ENCODE results near the gene NRDC. TPM values are rescaled to one million over a fixed set of nuclear protein-coding genes. Genes with fewer than 3 reads are reported as not detected.

NRDC gene
- total RNA-seq, 4 donors from 2014 or later, result 35.1 to 83.7 (median 64.1) TPM

DNA sequence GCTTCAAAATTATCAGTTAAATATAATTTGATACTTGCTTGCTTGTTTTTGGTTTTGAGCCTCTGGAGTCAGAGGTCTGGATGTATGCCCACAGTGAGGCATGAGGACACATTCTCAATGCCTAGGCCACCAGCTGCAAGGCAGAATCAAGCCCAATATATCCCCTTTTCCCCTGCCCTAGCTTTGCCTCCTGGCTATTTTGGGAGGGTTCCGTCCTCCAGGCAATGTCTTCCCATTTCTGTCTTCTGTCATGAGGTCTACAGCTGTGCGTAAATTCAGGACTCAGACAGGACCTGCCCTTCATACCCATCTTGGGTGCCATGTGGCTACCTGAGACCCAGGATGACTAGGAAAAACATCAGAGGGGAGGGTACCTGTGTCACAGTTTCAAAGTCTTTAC, 19.2 kb downstream of the NRDC start:
- Histone ChIP-seq H3K27me3 (no peaks in the 10 kb centered on the region), H3K27ac (no peak overlapping the region), H3K9me3 (no peaks in the 10 kb centered on the region), H3K36me3 (peaks cover 0 to 19% (median 0%) of the 10 kb centered on the region in 3 donors), H3K4me1 (peaks cover 0 to 7% (median 0%) of the 10 kb centered on the region in 3 donors), H3K4me3 (no peak overlapping the region)
- no peak for TF ChIP-seq POLR2A (IDR thresholded peaks at IDR 0.05)
- TF ChIP-seq, protein P1, sequence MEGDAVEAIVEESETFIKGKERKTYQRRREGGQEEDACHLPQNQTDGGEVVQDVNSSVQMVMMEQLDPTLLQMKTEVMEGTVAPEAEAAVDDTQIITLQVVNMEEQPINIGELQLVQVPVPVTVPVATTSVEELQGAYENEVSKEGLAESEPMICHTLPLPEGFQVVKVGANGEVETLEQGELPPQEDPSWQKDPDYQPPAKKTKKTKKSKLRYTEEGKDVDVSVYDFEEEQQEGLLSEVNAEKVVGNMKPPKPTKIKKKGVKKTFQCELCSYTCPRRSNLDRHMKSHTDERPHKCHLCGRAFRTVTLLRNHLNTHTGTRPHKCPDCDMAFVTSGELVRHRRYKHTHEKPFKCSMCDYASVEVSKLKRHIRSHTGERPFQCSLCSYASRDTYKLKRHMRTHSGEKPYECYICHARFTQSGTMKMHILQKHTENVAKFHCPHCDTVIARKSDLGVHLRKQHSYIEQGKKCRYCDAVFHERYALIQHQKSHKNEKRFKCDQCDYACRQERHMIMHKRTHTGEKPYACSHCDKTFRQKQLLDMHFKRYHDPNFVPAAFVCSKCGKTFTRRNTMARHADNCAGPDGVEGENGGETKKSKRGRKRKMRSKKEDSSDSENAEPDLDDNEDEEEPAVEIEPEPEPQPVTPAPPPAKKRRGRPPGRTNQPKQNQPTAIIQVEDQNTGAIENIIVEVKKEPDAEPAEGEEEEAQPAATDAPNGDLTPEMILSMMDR (IDR thresholded peaks at IDR 0.05), result no peak
- 95 to 97% methylated on average over 2 of the region's 2 CpGs for WGBS, 2 donors
- intact Hi-C loops (cut with DNase I), result no loop called here
- DNase-seq, result no peak

DNA sequence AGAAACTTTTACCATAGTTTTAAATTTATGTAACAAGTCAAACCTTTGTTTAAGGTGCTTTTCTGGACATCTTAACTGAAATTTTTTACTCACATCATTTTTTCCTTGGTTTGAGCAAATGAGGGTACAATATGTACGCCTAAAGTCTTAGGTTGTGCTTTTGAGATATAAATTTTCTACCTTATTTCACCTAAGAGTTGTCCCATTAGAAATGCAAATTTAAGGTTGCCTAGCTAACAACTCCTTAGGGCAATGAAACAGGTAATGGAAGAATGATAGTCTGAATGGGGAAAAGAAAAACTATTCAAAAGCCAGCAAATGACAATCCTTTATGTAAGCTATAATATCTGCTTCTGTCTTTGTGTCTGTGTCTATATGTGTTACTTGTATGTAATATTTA, 19.6 kb downstream of the NRDC start:
- no peak for TF ChIP-seq POLR2A (IDR thresholded peaks at IDR 0.05)
- TF ChIP-seq, protein P1 (IDR thresholded peaks at IDR 0.05), result no peak
- no peak for DNase-seq
- Histone ChIP-seq H3K36me3 (peaks cover 0 to 23% (median 0%) of the 10 kb centered on the region in 3 donors), H3K27ac (no peak overlapping the region), H3K27me3 (no peaks in the 10 kb centered on the region), H3K4me1 (peaks cover 0 to 7% (median 0%) of the 10 kb centered on the region in 3 donors), H3K4me3 (no peak overlapping the region), H3K9me3 (no peaks in the 10 kb centered on the region)
- intact Hi-C loops (cut with DNase I), result no loop called here
- WGBS, 2 donors, result 80 to 88% methylated on average over 1 of the region's 1 CpG

DNA sequence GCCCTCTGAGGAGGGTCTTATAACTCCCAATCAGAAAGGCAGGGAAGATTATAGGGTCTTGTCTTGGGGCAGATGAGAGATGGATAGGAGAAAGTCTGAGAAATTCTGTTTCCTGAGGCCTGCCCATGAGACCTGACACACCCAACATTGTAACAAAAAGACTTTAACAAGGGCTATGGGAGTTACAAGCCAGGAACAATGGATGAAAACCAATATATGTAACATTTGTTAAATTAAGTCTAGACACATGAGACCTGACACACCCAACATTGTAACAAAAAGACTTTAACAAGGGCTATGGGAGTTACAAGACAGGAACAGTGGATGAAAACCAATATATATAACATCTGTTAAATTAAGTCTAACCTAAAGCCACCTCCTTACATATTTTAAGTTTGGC, 21.8 kb downstream of the NRDC start:
- Histone ChIP-seq H3K4me1 (peaks cover 0 to 7% (median 0%) of the 10 kb centered on the region in 3 donors), H3K4me3 (no peak overlapping the region), H3K27me3 (no peaks in the 10 kb centered on the region), H3K27ac (no peak overlapping the region), H3K36me3 (peaks cover 0 to 20% (median 0%) of the 10 kb centered on the region in 3 donors), H3K9me3 (no peaks in the 10 kb centered on the region)
- TF ChIP-seq, protein P1 (IDR thresholded peaks at IDR 0.05), result no peak
- no peak for TF ChIP-seq POLR2A (IDR thresholded peaks at IDR 0.05)
- intact Hi-C loops (cut with DNase I), result no loop called here
- no peak for DNase-seq

GRCh38 chr1:51855624-51856023, 22.9 kb downstream of the NRDC start:
- 95 to 98% methylated on average over 3 of the region's 3 CpGs for WGBS, 2 donors
- intact Hi-C loops (cut with DNase I), result no loop called here
- Histone ChIP-seq H3K9me3 (no peaks in the 10 kb centered on the region), H3K4me3 (no peak overlapping the region), H3K4me1 (peaks cover 0 to 7% (median 0%) of the 10 kb centered on the region in 3 donors), H3K36me3 (peaks cover 0 to 20% (median 0%) of the 10 kb centered on the region in 3 donors), H3K27ac (no peak overlapping the region), H3K27me3 (no peaks in the 10 kb centered on the region)
- DNase-seq, result no peak
- TF ChIP-seq, protein P1 (IDR thresholded peaks at IDR 0.05), result no peak
- no peak for TF ChIP-seq POLR2A (IDR thresholded peaks at IDR 0.05)

DNA sequence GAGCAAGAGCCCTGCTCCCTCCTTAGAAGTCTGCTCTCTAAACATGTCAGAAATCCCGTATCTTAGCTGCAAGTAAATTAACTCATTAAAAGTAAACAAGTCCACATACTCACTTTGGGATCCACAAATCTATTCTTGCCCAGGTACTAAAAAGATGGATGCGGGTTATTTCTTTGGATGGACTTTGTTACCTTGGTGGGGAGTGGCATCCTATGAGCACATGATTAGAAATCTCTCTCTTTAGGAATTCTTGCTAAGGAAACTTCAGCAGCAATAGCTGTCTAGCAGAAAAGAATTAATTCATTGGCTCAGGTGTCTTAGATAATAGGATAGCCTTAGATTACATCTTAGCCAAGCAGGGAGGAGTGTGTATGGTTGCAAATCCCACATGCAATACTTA, 25.2 kb downstream of the NRDC start:
- no peak overlapping the region for H3K27ac ChIP-seq
- no peaks in the 10 kb centered on the region for H3K27me3 ChIP-seq
- H3K9me3 ChIP-seq, result no peaks in the 10 kb centered on the region
- intact Hi-C loops (cut with DNase I), result no loop called here
- WGBS, 2 donors, result 87 to 97% methylated on average over 2 of the region's 2 CpGs
- no peak for TF ChIP-seq POLR2A (IDR thresholded peaks at IDR 0.05)
- TF ChIP-seq, protein P1 (IDR thresholded peaks at IDR 0.05), result no peak
- H3K4me1 ChIP-seq, result peaks cover 0 to 7% (median 0%) of the 10 kb centered on the region in 3 donors
- DNase-seq, result no peak
- H3K4me3 ChIP-seq, result no peak overlapping the region
- peaks cover 0 to 20% (median 0%) of the 10 kb centered on the region in 3 donors for H3K36me3 ChIP-seq

Measured in esophagus squamous epithelium (tissue), 5 donors.